Type B pancreatic cell (in vitro differentiated cells): Measurements from ENCODE around the gene SLC38A10. TPM values are rescaled to one million over a fixed set of nuclear protein-coding genes. Genes with fewer than 3 reads are reported as not detected.

Source experiments
- DNase-seq: peaks from one replicate; pipeline ENCODE4 v3.0.0; 2021; ENCODE audit warnings: mixed read lengths; ENCODE audit not compliant: unreplicated experiment; ENCODE audit errors: extremely low spot score
- H3K27ac Mint-ChIP-seq: 2 replicates; pipeline ENCODE4 v1.8.0; 2021; ENCODE audit warnings: mild to moderate bottlenecking, mixed read lengths
- H3K27me3 Mint-ChIP-seq: 2 replicates; pipeline ENCODE4 v1.8.0; 2021; ENCODE audit warnings: mixed read lengths
- H3K36me3 Mint-ChIP-seq: 2 replicates; pipeline ENCODE4 v1.8.0; 2021; ENCODE audit warnings: mixed read lengths
- H3K4me1 Mint-ChIP-seq: one replicate; pipeline ENCODE4 v1.8.0; 2021; ENCODE audit warnings: mixed read lengths; ENCODE audit not compliant: unreplicated experiment
- H3K4me3 Mint-ChIP-seq: 2 replicates; pipeline ENCODE4 v1.8.0; 2021; ENCODE audit warnings: mild to moderate bottlenecking, mixed read lengths
- H3K9me3 Mint-ChIP-seq: 2 replicates; pipeline ENCODE4 v1.8.0; 2021; ENCODE audit warnings: mixed read lengths
- total RNA-seq: library from RNA; stranded (reverse); gene quantifications from 2 replicates; pipeline ENCODE4 v1.2.1, GENCODE V29; 2021; ENCODE audit warnings: low replicate concordance
- TF ChIP-seq, protein P1 (sequence below): fragments of 200-600 bp; sonication (generic); conservative IDR thresholded peaks from 2 replicates; pipeline ENCODE4 v1.5.0; 2021; ENCODE audit warnings: antibody characterized with exemption, mild to moderate bottlenecking

Gene SLC38A10
- total RNA-seq, 1 donor from 2014 or later: 85.0 TPM

DNA sequence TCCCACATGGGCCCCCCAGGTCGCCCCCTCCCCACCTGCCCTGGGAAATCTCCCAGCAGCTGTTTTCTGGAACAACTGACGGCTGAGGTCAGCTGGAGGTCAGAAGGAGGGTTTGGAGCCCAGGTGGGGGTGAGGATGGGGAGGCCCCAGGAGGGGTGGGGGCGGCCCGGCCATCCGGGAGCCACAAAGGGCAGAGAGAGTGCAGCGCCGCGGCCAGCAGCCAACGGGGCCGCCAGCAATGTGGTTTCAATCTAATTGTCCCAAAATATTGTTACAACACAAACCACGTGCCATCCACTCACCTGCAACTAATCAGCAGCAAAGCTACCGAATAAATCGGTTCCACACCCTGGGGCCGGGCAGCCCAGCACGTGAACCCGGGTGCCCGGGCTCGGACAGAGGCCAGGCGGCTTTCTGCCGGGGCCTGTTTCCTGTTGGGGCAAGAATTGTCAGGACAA is 28.3 kb upstream of the SLC38A10 start:
- Mint-ChIP-seq H3K4me1 (peaks cover 7% of the 10 kb centered on the region), H3K36me3 (no peaks in the 10 kb centered on the region), H3K4me3 (no peak overlapping the region), H3K27ac (no peak overlapping the region), H3K9me3 (no peaks in the 10 kb centered on the region), H3K27me3 (no peaks in the 10 kb centered on the region)
- TF ChIP-seq, protein P1, sequence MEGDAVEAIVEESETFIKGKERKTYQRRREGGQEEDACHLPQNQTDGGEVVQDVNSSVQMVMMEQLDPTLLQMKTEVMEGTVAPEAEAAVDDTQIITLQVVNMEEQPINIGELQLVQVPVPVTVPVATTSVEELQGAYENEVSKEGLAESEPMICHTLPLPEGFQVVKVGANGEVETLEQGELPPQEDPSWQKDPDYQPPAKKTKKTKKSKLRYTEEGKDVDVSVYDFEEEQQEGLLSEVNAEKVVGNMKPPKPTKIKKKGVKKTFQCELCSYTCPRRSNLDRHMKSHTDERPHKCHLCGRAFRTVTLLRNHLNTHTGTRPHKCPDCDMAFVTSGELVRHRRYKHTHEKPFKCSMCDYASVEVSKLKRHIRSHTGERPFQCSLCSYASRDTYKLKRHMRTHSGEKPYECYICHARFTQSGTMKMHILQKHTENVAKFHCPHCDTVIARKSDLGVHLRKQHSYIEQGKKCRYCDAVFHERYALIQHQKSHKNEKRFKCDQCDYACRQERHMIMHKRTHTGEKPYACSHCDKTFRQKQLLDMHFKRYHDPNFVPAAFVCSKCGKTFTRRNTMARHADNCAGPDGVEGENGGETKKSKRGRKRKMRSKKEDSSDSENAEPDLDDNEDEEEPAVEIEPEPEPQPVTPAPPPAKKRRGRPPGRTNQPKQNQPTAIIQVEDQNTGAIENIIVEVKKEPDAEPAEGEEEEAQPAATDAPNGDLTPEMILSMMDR: no peak
- no peak for DNase-seq

DNA sequence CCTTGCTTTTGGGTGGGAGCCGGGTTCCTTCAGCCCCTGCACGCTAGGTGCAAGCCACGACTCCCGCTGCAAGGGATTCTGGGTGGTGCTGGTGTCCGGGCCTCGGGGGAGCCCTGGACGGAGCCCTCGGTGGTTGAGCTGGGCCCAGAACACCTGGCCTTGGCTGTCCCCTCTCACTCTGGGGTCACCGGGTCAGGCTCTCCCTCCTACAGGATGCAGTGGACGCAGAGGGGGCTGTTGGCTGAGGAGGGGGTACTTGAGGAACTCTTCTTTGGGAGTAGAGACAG is 27.9 kb upstream of the SLC38A10 start:
- H3K4me3 Mint-ChIP-seq: no peak overlapping the region
- no peak overlapping the region for H3K27ac Mint-ChIP-seq
- TF ChIP-seq, protein P1: no peak
- H3K9me3 Mint-ChIP-seq: no peaks in the 10 kb centered on the region
- peaks cover 10% of the 10 kb centered on the region for H3K4me1 Mint-ChIP-seq
- DNase-seq: no peak
- H3K27me3 Mint-ChIP-seq: no peaks in the 10 kb centered on the region
- no peaks in the 10 kb centered on the region for H3K36me3 Mint-ChIP-seq

DNA sequence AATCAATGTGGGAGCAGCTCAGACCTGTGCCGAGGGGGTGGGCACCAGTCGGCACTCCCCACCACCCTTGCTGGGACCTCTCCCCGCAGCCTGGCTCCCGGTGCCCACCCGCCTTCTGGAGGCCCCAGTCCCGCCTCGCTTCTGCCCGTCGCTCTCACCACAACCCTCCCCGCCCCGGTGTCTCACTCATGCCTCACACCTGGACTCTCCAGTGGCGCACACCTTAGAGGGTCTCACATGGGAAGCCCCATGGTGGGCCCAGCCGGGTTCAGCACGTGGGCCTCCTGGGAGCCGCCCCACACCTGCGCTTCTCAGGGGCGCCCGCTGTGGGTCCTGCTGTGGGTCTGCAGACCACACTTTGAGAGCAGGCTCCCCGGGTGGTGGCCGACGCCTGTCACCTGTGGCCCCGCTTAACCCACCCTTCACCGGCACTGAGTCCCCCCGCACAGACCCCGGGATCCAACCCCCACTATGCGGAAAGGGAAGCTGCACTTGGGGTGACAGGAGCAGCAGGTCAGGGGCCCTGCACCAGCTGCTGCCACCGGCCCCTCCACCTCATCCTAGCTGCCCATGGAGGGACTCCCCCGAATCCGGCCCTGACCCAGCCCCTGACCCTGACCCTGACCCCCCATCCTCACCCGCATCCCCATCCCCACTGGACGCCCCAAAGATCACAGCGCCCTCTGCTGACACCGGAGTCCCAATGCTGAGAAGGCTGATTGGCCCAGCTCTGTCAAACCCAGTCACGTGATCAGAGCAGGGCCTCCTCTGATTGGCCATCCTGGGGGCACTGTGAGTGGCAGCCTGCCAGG is 27.4 kb upstream of the SLC38A10 start:
- H3K4me1 Mint-ChIP-seq: peaks cover 10% of the 10 kb centered on the region

DNA sequence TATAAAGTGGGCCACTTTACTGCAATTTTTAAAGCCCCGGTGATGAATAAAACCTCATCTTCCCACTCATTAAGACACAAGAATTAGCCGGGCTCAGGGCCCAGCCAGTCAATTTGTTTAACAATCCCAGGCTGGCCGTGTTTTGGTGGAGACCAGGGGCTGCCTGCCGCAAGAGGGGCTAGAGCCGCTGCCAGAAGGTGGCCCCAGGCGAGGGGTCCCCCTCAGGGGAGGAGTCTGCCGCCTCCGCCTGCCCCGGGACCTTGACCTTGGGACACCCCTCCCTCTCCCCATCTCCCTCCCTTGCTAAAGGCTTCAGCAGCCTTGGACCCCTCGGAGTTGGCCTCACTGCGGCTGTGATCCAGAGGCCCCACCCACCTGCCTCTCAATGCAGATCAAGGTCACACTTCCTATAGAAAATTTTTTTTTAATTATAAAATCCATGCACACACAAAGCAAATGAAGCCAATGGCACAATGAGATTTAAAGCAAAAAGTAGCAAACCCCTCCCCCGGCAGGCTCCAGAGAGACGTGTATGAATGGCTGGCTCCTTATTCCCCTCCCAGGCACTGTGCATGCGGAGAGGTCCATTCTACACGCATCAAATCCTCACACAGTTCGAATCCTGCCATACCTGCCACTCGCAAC is 23.0 kb upstream of the SLC38A10 start:
- Mint-ChIP-seq H3K4me3 (no peak overlapping the region), H3K9me3 (no peaks in the 10 kb centered on the region), H3K4me1 (peaks cover 14% of the 10 kb centered on the region), H3K27me3 (no peaks in the 10 kb centered on the region), H3K27ac (peak overlapping the region; percentile 36), H3K36me3 (no peaks in the 10 kb centered on the region)
- DNase-seq: no peak
- TF ChIP-seq, protein P1: no peak

More for the DNA sequence above, 27.4 kb upstream of the SLC38A10 start:
- no peak overlapping the region for H3K27ac Mint-ChIP-seq
- DNase-seq: no peak
- H3K4me3 Mint-ChIP-seq: no peak overlapping the region
- TF ChIP-seq, protein P1: peak; percentile 27
- no peaks in the 10 kb centered on the region for H3K27me3 Mint-ChIP-seq
- H3K9me3 Mint-ChIP-seq: no peaks in the 10 kb centered on the region
- H3K36me3 Mint-ChIP-seq: no peaks in the 10 kb centered on the region

DNA sequence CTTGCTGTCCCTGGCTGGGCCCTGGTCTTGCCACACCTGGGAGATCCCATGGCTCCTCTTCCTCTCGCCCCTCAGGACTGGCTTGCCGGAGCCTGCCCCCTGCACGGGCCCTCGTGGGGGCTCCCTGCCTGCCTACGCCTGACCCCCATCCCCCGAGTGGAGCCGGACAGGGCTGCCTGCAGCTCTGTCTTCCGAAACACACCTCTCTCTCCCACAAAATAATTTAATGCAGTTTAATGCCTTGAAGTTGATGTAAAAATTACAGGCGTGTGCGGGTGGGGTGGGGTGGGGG is 22.4 kb upstream of the SLC38A10 start:
- Mint-ChIP-seq H3K4me3 (no peak overlapping the region), H3K36me3 (no peaks in the 10 kb centered on the region), H3K27me3 (no peaks in the 10 kb centered on the region), H3K4me1 (peaks cover 14% of the 10 kb centered on the region), H3K27ac (no peak overlapping the region), H3K9me3 (no peaks in the 10 kb centered on the region)
- no peak for DNase-seq
- TF ChIP-seq, protein P1: no peak
